T47D (cell line): ENCODE measurements around the gene CKAP2.
"Not testable (repeated sequence)": the region's sequence is repeated elsewhere in the genome, so short reads cannot be mapped to it uniquely, and the experiment has no call there.

Experiments
- DNase-seq, 2 experiments: peaks; one replicate each; pipeline versions ENCODE4 v3.0.0 to v3.0.0-alpha.2; 2011 to 2012; ENCODE audit warnings: low read depth in 1 of 2, low spot score in 1 of 2
- JUND ChIP-seq: IDR thresholded peaks from 2 replicates; pipeline ENCODE4 v1.6.1; 2012; ENCODE audit warnings: low read depth
- in situ Hi-C: cut with HindIII; loops from 2 replicates; pipeline ENCODE4 v1.10.0; 2016; ENCODE audit warnings: low sequenced_read_pairs, low pct_unique_long_range_greater_than_20kb

The CKAP2 gene

GRCh38 chr13:52459668-52460067, 4.4 kb downstream of the CKAP2 start:
- TF ChIP-seq JUND: no peak
- in situ Hi-C loops: no loop called here
- no peak for DNase-seq

GRCh38 chr13:52461265-52461664, 6.0 kb downstream of the CKAP2 start:
- TF ChIP-seq JUND: no peak
- in situ Hi-C loops: no loop called here
- no peak for DNase-seq

- DNase-seq: no peak
- in situ Hi-C loops: no loop called here
- TF ChIP-seq JUND: no peak
These were observed 8.2 kb downstream of the CKAP2 start for GRCh38 chr13:52463526-52463925.

GRCh38 chr13:52468487-52468886, 13.2 kb downstream of the CKAP2 start:
- DNase-seq, in situ Hi-C loops: not testable (repeated sequence)

- in situ Hi-C loops, DNase-seq: not testable (repeated sequence)
These were observed 25.6 kb downstream of the CKAP2 start for GRCh38 chr13:52480677-52481428.

DNA sequence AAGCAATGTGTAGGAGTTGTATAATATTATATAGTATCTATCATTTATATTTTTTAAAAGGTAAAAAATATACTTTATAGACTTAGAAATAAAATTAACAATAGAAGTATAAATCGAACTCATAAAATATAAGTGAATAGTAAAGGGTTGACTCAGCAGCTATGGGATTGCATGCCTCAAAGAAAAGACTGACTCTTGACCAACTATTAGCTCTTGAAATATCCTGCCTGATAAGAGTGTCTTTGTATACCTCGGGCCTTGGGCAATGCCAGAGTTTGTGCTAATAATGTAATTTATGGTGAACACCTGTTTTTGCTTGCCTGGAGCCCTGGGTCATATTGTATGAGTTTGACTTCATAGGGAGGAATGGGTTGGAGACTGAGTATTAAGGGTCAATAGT, 31.8 kb downstream of the CKAP2 start:
- in situ Hi-C loops, DNase-seq: not testable (repeated sequence)

- in situ Hi-C loops, DNase-seq: not testable (repeated sequence)
These were observed 33.5 kb downstream of the CKAP2 start for GRCh38 chr13:52488763-52489162.

- in situ Hi-C loops, DNase-seq: not testable (repeated sequence)
These were observed 35.7 kb downstream of the CKAP2 start for GRCh38 chr13:52491015-52491414.

GRCh38 chr13:52494241-52494640, 39.0 kb downstream of the CKAP2 start:
- DNase-seq, in situ Hi-C loops: not testable (repeated sequence)

- DNase-seq, in situ Hi-C loops: not testable (repeated sequence)
These were observed 42.7 kb downstream of the CKAP2 start for GRCh38 chr13:52497979-52498378.

GRCh38 chr13:52502277-52502676, 47.0 kb downstream of the CKAP2 start:
- in situ Hi-C loops, DNase-seq: not testable (repeated sequence)

DNA sequence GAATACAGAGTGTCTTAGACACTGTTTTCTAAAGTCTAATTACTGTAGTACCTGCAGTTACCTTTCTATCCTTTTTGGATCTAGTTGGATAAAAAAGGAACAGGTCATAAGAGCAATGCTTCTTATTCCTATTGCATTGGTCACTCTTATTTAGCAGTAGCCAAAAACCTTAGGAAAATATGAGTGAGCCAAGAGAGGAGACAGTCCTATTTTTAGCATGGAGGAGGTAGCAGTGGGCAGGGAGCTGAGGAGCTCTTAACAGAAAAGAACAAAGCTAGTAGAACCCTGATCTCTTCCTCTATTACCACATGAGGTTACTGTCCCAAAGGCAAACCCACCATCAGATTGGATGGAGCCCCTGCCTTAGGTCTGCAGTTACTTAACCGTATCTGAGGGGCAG, 50.6 kb downstream of the CKAP2 start:
- in situ Hi-C loops, DNase-seq: not testable (repeated sequence)

DNA sequence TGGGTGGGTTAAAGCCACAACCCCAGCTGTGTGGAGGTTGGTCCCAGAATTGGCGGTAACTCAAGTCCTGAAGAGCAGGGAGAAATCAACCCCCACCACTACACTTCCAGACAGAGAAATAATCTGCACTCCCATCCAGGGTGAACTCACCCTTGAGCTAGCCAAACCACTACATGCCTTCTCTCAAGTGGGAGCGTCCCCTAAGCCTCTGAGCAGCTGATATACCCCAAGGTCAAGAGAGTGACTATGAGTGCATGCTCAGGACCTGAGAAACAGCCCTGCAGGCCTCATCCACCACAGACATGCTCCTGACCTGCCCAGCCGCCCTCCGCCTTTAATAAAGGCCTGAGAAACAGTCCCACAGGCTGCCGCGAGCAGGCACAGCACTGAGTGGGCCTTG, 54.3 kb downstream of the CKAP2 start:
- DNase-seq, in situ Hi-C loops: not testable (repeated sequence)

DNA sequence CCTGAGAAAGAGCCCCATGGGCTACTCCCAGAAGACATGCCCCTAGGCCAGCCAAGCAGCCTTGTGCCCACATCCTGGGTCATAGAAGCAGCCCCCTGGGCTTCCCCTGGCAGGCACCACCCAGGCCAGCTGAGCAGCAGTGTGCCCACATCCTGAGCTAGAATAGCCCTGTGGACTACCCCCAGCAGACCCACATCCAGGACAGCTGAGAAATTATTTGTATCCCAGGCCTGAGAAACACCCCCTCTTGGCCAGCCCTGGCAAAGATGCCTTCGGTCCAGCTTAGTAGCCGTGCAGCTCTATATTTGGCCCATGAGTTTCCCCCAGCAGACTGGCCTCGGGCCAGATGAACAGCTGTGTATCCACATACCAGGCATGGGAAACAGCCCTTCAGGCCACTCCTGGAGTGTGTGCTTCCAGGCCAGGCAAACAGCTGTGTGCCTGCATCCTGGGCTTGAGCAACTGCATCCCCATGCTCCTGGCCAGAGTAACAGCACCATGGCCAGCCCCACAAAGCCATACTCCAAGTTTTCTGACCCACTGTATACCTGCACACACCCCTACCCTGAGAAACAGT, 55.0 kb downstream of the CKAP2 start:
- DNase-seq, in situ Hi-C loops: not testable (repeated sequence)

DNA sequence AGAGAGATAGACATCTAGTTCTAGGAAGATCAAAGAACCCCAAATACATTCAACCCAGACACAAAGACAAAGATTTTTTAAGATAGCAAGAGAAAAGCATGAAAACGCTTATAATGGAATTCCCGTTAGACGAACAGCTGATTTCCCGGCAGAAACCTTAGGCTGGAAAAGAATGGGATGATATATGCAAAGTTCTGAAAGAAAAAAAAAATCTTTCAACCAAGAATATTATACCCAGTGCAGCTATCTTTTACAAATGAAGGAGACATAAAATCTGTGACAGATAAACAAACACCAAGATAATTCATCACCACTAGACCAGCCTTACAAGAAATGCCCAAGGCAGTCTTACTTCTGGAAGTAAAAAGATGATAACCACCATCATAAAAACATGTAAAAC, 56.3 kb downstream of the CKAP2 start:
- DNase-seq, in situ Hi-C loops: not testable (repeated sequence)

DNA sequence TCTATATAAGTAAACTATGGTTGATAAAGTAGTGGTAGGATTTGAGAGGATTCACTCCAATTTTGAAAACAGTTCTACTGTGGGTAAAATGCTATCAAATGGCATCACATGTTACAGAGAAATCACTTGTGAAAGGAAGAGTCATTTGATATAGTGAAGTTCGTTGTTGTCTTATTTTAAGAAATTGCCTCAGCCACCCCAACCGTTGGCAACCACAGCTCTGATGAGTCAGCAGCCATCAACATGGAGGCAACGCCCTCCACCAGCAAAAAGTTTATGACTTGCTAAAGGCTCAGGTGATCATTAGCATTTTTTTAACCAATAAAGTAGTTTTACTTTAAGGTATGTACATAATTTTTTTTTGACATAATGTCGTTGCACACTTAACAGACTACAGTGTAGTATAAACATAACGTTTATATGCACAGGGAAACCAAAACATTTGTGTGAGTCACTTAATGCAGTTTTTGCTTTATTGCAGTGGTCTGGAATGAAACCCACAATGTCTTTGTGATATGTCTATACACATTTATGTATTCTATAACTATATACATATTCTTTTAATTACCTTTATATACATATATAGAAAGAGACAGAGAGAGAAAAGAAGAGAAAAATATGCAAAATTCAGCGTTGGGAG, 58.8 kb downstream of the CKAP2 start:
- in situ Hi-C loops, DNase-seq: not testable (repeated sequence)

- DNase-seq, in situ Hi-C loops: not testable (repeated sequence)
These were observed 68.0 kb downstream of the CKAP2 start for GRCh38 chr13:52523323-52523722.
